D721Med (cell line): ENCODE results near the gene ZNF804A.

Experiments
- DNase-seq: peaks from one replicate; pipeline ENCODE4 v3.0.0; 2011; ENCODE audit warnings: low spot score; ENCODE audit not compliant: insufficient read length
- FAIRE-seq: peaks from 2 replicates; lab custom pipeline; 2011; peaks lifted over from hg19 to GRCh38; lab: Jason Lieb, UNC
- CTCF ChIP-seq: IDR thresholded peaks from 2 replicates; pipeline ENCODE4 v1.5.1; 2012; ENCODE audit warnings: mild to moderate bottlenecking, control low read depth; ENCODE audit not compliant: insufficient read depth; ENCODE audit errors: missing control alignments

ZNF804A gene

DNA sequence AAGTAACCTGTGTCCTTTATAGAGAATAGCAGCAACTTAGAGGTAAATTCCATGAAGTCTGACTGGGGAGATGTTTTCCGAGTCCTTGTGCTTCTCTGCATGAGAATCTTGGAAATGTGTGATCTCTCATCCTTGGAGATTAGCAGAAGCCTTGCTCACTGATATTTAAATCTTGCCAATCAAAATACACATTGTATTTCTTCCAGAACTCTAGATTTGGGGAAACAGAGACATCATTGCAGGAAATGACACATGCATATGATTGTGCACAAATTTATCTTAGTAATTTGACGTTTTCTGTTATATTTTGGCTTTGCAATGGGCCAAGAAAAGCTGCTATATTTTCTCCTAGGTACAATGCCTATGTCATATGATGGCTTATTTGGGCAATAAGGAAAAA is 182.6 kb downstream of the ZNF804A start:
- DNase-seq = no peak
- no peak for TF ChIP-seq CTCF
- no peak for FAIRE-seq

- DNase-seq = no peak
- no peak for TF ChIP-seq CTCF
- FAIRE-seq = no peak
Measured at GRCh38 chr2:184783576-184783975, 185.2 kb downstream of the ZNF804A start.

- FAIRE-seq (no peak), DNase-seq (no peak)
- no peak for TF ChIP-seq CTCF
Measured at GRCh38 chr2:184793176-184793575, 194.8 kb downstream of the ZNF804A start.

GRCh38 chr2:184799379-184799778 is 201.1 kb downstream of the ZNF804A start:
- FAIRE-seq = no peak
- no peak for TF ChIP-seq CTCF

DNA sequence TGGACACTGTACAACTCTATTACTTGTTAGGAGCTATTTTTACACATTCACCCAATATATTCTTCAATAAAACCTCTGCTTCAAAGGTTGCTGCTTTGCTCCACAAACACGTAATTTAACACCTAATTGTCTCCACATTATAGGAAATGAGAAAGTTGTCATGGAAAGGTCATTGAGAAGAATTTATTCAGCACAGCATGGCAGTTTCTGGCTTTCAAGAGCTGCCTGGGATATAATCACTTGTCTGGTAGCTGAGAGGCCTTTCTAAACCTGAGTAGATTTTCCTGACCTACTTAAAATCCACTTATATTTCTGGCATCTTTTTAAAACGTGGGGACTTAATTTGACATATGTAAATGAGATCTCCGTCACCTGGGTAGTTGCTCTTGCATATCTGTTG is 216.1 kb downstream of the ZNF804A start:
- FAIRE-seq = no peak
- TF ChIP-seq CTCF = no peak

More at GRCh38 chr2:184799379-184799778, 201.1 kb downstream of the ZNF804A start:
- DNase-seq = no peak

DNA sequence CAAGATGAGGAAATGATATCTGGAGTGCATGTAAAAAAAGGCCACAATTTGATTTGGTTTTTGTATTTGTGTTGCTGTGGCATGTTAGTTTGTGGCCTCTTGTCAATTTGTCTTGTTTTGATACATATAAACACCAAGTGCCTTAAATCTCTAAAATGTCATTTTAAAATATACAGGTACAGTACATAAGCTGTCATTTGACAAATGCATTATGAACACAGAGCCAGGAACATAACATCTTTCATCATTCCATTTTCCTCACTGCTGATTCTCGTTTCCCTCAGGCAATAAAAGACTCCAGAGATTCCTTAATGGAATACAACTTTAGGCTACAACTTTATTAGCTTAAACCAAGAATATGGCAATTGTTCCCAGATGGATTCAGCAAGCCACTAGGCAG is 217.5 kb downstream of the ZNF804A start:
- FAIRE-seq = no peak
- TF ChIP-seq CTCF = no peak
- DNase-seq = no peak

More for the DNA sequence above, 216.1 kb downstream of the ZNF804A start:
- no peak for DNase-seq

GRCh38 chr2:184824597-184824996 is 226.3 kb downstream of the ZNF804A start:
- FAIRE-seq = no peak
- DNase-seq = no peak
- no peak for TF ChIP-seq CTCF
